Right lobe of liver (tissue), 6 donors: ENCODE measurements around the gene HS3ST6. TPM values are rescaled to one million over a fixed set of nuclear protein-coding genes. Genes with fewer than 3 reads are reported as not detected.
A peak's percentile ranks its signal among the peaks of the same experiment; 100 is the strongest.

Source experiments
- ATAC-seq, 4 donors: fragments of 200-7000 bp; cut with Tn5 transposase; one replicate each; pipeline ENCODE4 v1.9.1; 2020; ENCODE audit warnings: mild to moderate bottlenecking in 4 of 4, moderate library complexity in 4 of 4
- DNase-seq, 3 donors: peaks; one replicate each; pipeline ENCODE4 v3.0.0-alpha.2; 2020
- H3K27ac ChIP-seq, 3 donors: fragments of 200-600 bp; one replicate each; pipeline ENCODE4 v1.8.0; 2022
- H3K27me3 ChIP-seq, 2 donors: fragments of 200-600 bp; one replicate each; pipeline ENCODE4 v1.8.0; 2022
- H3K36me3 ChIP-seq, 4 donors: fragments of 200-600 bp; sonication (generic) in 1 of 4; one replicate each; pipeline versions ENCODE4 v1.5.1 to v1.8.0; 2017 to 2022; ENCODE audit warnings: control low read depth in 1 of 4
- H3K4me1 ChIP-seq, 4 donors: fragments of 200-600 bp; sonication (generic) in 1 of 4; one replicate each; pipeline versions ENCODE4 v1.5.1 to v1.8.0; 2017 to 2022; ENCODE audit warnings: control low read depth in 1 of 4
- H3K4me3 ChIP-seq, 3 donors: fragments of 200-600 bp; one replicate each; pipeline ENCODE4 v1.8.0; 2022
- H3K9me3 ChIP-seq, 4 donors: fragments of 200-600 bp; sonication (generic) in 1 of 4; one replicate each; pipeline versions ENCODE4 v1.5.1 to v1.8.0; 2017 to 2022; ENCODE audit warnings: control low read depth in 1 of 4
- POLR2A ChIP-seq: fragments of 450-650 bp; IDR thresholded peaks from one replicate; pipeline ENCODE4 v1.6.1; 2017; ENCODE audit warnings: antibody characterized with exemption, mild to moderate bottlenecking
- WGBS: methylation state at CpG from one replicate; pipeline ENCODE4 v1.1.6; 2018; ENCODE audit warnings: low coverage, low lambda C conversion rate; ENCODE audit not compliant: insufficient coverage; ENCODE audit errors: missing lambda C conversion rate; 5-methylcytosine and 5-hydroxymethylcytosine counted together
- intact Hi-C, 2 donors: fragments of 100-400 bp; cut with DNase I; formaldehyde crosslinking; loops; one replicate each; pipeline versions ENCODE4 v1.11.2 to v1.14.1; 2022
- total RNA-seq, 6 experiments: library from RNA; depleted of rRNA in 2 of 6; stranded (reverse); fragments of >200 nt in 2 of 6; fragmentation: NEBNext Ultra II Directional in 3 of 6; extraction: Animal tissue kit (Norgen Biotek cat#: 25700) in 3 of 6; gene quantifications; one replicate each; pipeline versions ENCODE4 v1.1.0 to v1.2.4, GENCODE V29; 2016 to 2023
- TF ChIP-seq, protein P1 (sequence below), 4 donors: fragments of 200-600 bp in 3 of 4; fragments of 450-650 bp in 1 of 4; IDR thresholded peaks; one replicate each; pipeline versions ENCODE4 v1.5.1 to v1.8.0; 2016 to 2022; ENCODE audit warnings: antibody characterized with exemption in 4 of 4, mild to moderate bottlenecking in 2 of 4
- donor health status: DM: no; HTN: yes; CAD: no.
- donor health status: DM: no; HTN: no; CAD: no.
- donor health status: DM: no; HTN: no; CAD: no.
- donor health status: DM: no; HTN: yes; CAD: no.
- donor health status: DM: no; HTN: yes; CAD: no.

HS3ST6 gene
- total RNA-seq, 6 experiments from 2014 or later = not detected

GRCh38 chr16:1915732-1916639, 2.2 kb downstream of the HS3ST6 start:
- 39% methylated on average over 5 of the region's 25 CpGs for WGBS
- Histone ChIP-seq H3K4me1 (no peaks in the 10 kb centered on the region), H3K9me3 (no peaks in the 10 kb centered on the region), H3K27me3 (peaks cover 0 to 8% of the 10 kb centered on the region in 2 donors), H3K27ac (no peak overlapping the region), H3K36me3 (no peaks in the 10 kb centered on the region), H3K4me3 (no peak overlapping the region)
- DNase-seq = no peak
- TF ChIP-seq POLR2A = no peak
- TF ChIP-seq, protein P1, sequence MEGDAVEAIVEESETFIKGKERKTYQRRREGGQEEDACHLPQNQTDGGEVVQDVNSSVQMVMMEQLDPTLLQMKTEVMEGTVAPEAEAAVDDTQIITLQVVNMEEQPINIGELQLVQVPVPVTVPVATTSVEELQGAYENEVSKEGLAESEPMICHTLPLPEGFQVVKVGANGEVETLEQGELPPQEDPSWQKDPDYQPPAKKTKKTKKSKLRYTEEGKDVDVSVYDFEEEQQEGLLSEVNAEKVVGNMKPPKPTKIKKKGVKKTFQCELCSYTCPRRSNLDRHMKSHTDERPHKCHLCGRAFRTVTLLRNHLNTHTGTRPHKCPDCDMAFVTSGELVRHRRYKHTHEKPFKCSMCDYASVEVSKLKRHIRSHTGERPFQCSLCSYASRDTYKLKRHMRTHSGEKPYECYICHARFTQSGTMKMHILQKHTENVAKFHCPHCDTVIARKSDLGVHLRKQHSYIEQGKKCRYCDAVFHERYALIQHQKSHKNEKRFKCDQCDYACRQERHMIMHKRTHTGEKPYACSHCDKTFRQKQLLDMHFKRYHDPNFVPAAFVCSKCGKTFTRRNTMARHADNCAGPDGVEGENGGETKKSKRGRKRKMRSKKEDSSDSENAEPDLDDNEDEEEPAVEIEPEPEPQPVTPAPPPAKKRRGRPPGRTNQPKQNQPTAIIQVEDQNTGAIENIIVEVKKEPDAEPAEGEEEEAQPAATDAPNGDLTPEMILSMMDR (IDR thresholded peaks at IDR 0.05) = no peak
- no peak for ATAC-seq
- intact Hi-C loops = no loop called here

DNA sequence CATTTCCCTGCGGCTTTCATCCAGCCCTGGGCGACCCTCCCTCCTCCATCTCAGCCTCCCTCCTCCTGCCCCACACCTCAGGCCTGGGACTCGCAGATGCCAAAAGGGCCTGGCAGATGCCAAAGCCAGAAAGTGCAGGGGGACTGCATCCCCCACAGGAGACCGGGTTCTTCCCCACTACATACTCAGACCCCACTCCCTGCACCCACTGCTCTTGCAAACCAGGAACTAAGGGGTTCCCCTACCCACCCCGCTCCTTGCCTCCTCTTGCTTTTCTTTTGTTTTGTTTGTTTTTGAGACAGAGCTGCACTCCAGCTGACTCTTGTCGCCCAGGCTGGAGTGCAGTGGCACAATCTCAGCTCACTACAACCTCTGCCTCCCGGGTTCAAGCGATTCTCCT, 3.2 kb downstream of the HS3ST6 start:
- no peaks in the 10 kb centered on the region for H3K9me3 ChIP-seq
- H3K4me1 ChIP-seq = no peaks in the 10 kb centered on the region
- intact Hi-C loops = no loop called here
- no peak for DNase-seq
- H3K4me3 ChIP-seq = no peak overlapping the region
- no peak overlapping the region for H3K27ac ChIP-seq
- no peaks in the 10 kb centered on the region for H3K36me3 ChIP-seq
- peaks cover 0 to 8% of the 10 kb centered on the region in 2 donors for H3K27me3 ChIP-seq
- no peak for TF ChIP-seq POLR2A
- TF ChIP-seq, protein P1 (IDR thresholded peaks at IDR 0.05) = no peak
- ATAC-seq = no peak
- WGBS = 35% methylated on average over 5 of the region's 8 CpGs

- Histone ChIP-seq H3K4me3 (no peak overlapping the region), H3K36me3 (no peaks in the 10 kb centered on the region), H3K27me3 (peaks cover 0 to 8% of the 10 kb centered on the region in 2 donors), H3K27ac (no peak overlapping the region), H3K9me3 (no peaks in the 10 kb centered on the region), H3K4me1 (no peaks in the 10 kb centered on the region)
- intact Hi-C loops = no loop called here
- TF ChIP-seq, protein P1 (IDR thresholded peaks at IDR 0.05) = no peak
- no peak for TF ChIP-seq POLR2A
- 44% methylated on average over 6 of the region's 15 CpGs for WGBS
- DNase-seq (no peak), ATAC-seq (no peak)
Measured at GRCh38 chr16:1914084-1914608, 4.1 kb downstream of the HS3ST6 start.

- Histone ChIP-seq H3K27ac (no peak overlapping the region), H3K4me3 (no peak overlapping the region), H3K4me1 (no peaks in the 10 kb centered on the region), H3K27me3 (peaks cover 0 to 8% of the 10 kb centered on the region in 2 donors), H3K36me3 (no peaks in the 10 kb centered on the region), H3K9me3 (no peaks in the 10 kb centered on the region)
- TF ChIP-seq, protein P1 (IDR thresholded peaks at IDR 0.05) = no peak
- no peak for TF ChIP-seq POLR2A
- DNase-seq (no peak), ATAC-seq (peak; percentile 14 to 47 (median 30))
- 18% methylated on average over 3 of the region's 21 CpGs for WGBS
- intact Hi-C loops = no loop called here
Measured at GRCh38 chr16:1913327-1914083, 4.7 kb downstream of the HS3ST6 start.
